G401 (cell line): ENCODE measurements around the gene ITGA3. TPM values are rescaled to one million over a fixed set of nuclear protein-coding genes. Genes with fewer than 3 reads are reported as not detected.

Experiments used
- DNase-seq: peaks from one replicate; pipeline ENCODE4 v3.0.0-alpha.2; 2015; ENCODE audit warnings: low spot score
- in situ Hi-C: cut with HindIII; loops from 2 replicates; pipeline ENCODE4 v1.10.0; 2016; ENCODE audit warnings: low sequenced_read_pairs, mixed read lengths
- total RNA-seq: library from RNA; depleted of rRNA; stranded (reverse); fragments of >200 nt; shearing (Covaris generic); gene quantifications from 2 replicates; pipeline ENCODE4 v1.2.3, GENCODE V29; 2014; rRNA removed

ITGA3 gene
- total RNA-seq, 1 experiment from 2014 or later, result 12.2 TPM

DNA sequence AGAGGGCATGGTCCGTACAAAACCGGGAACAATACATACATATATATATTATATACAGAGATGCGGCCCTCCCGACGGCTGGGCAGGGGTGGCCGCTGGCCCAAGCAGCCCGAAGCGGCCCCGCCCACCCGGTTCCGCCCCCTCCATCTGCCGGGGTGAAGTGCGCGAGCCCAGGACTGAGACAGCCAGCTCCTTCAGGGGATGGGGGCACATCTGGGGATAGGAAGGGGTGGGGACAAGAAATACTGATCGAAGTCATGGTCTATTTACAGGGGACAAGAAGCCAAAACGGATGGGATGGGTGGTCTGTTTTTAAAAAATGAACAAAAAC is 77.8 kb downstream of the ITGA3 start:
- in situ Hi-C loops, result no loop called here
- DNase-seq, result no peak

GRCh38 chr17:50134206-50135110 is 78.5 kb downstream of the ITGA3 start:
- in situ Hi-C loops, result no loop called here

GRCh38 chr17:50135316-50136095 is 79.6 kb downstream of the ITGA3 start:
- peak; percentile 64 for DNase-seq
- in situ Hi-C loops, result no loop called here

More at GRCh38 chr17:50134206-50135110, 78.5 kb downstream of the ITGA3 start:
- DNase-seq, result no peak

DNA sequence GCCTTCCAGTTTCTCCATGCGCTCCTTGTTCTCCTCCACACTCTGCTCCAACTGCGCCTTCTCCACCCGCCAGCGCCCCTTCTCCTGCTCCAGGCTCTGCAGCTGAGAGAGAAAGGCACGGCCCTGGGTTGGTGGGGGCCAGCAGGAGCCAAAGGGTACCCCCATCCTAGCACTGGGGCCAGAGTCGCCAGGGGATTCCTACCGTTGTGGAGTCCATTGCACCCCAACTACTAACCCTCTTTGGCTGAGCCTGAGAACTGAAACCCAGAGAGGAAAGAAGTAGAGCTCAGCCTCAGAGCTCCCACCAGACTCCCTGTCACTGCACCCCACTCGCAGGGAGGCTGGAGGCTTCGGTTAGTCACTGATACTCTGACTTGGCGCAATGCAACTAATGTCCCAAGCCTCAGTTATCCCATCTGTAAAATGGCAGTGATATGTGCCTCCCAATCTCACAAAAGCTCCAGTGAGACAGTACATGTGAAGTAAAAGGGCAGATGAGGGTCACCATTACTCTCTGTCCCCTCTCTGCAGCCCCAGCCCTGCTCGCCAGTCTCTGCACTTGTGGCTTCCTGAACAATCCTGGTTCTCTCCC is 80.3 kb downstream of the ITGA3 start:
- DNase-seq, result no peak
- in situ Hi-C loops, result no loop called here

GRCh38 chr17:50137042-50137441 is 81.1 kb downstream of the ITGA3 start:
- in situ Hi-C loops, result no loop called here
- DNase-seq, result no peak

DNA sequence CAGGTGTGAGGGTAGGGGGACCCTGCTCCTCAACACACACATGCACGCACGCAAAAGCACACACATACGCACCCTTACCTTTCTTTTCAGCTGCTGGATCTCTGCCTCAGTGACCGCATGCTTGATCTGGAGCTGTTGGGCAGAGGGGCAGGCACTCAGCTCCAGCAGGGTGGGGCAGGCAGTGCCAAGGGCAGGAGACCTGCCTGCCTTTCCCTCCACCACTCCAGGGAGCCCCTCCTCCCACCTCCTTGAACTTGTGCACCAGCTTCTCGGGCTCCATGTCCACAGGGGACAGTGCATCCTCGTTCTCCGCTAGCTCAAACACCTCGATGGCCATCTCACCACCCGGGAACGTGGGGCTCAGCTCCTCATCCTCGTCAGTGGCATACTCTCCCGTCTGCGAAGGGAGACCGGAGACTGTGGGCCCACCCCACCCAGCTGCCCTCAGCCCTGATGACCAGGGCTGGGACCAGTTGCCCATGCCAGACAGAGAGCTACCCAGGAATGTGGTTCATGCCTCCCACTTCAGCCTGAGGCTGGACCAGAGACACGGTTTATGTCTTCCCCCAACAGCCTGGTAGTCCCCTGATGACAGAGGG is 83.4 kb downstream of the ITGA3 start:
- in situ Hi-C loops, result no loop called here
- no peak for DNase-seq

Other genes starting within 250 kb of the ITGA3 start
- gene TAC4, start 208.0 kb upstream of the ITGA3 start, total RNA-seq, result 0.92 TPM in 1 of 2 replicates, not detected in the other
- gene DLX4, start 86.9 kb upstream of the ITGA3 start, total RNA-seq, result 22.6 and 23.7 TPM in 2 replicates
- 6.3 and 11.2 TPM in 2 replicates for gene DLX3, start 60.9 kb upstream of the ITGA3 start, total RNA-seq
- 40.3 and 112 TPM in 2 replicates for gene PDK2, start 39.2 kb downstream of the ITGA3 start, total RNA-seq
- gene SAMD14, start 74.0 kb downstream of the ITGA3 start, total RNA-seq, result 7.5 and 8.4 TPM in 2 replicates
- gene PPP1R9B, start 94.6 kb downstream of the ITGA3 start, total RNA-seq, result 49.7 and 59.6 TPM in 2 replicates
- 19.0 and 49.0 TPM in 2 replicates for gene SGCA, start 109.9 kb downstream of the ITGA3 start, total RNA-seq
- 72.4 and 86.8 TPM in 2 replicates for gene COL1A1, start 145.5 kb downstream of the ITGA3 start, total RNA-seq
- 1.2 and 4.2 TPM in 2 replicates for gene TMEM92, start 218.4 kb downstream of the ITGA3 start, total RNA-seq